HG02884 (cell line): Measurements from ENCODE around the gene SERPIND1.
"Not testable (repeated sequence)": the region's sequence is repeated elsewhere in the genome, so short reads cannot be mapped to it uniquely, and the experiment has no call there.

Experiments used
- ATAC-seq: cut with Tn5 transposase; IDR thresholded peaks from one replicate; pipeline ENCODE4 v1.9.1; 2021; ENCODE audit warnings: mild to moderate bottlenecking, moderate library complexity; ENCODE audit not compliant: unreplicated experiment

The SERPIND1 gene

GRCh38 chr22:20746431-20747189, 27.3 kb upstream of the SERPIND1 start:
- ATAC-seq: no peak

DNA sequence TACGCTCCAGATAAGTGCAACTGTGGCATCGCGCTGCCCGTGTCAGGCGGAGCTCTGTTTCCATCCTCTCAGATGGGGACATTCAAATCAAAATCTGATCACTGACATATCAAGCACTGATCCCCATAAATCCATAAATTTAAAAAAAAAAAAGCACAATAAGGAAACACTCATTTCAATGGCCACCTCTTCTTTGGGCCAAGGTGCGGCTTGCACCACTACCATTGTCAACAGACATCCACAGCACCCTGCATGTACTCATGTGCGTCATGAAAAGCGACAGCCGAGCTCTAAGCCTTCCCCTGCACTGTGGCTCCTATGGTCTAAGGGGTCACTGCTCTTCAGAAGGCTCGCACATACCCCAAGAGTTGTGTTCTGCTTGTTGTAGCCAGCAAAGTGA, 26.7 kb upstream of the SERPIND1 start:
- no peak for ATAC-seq

- ATAC-seq: no peak
These were observed 25.8 kb upstream of the SERPIND1 start for GRCh38 chr22:20748082-20748481.

DNA sequence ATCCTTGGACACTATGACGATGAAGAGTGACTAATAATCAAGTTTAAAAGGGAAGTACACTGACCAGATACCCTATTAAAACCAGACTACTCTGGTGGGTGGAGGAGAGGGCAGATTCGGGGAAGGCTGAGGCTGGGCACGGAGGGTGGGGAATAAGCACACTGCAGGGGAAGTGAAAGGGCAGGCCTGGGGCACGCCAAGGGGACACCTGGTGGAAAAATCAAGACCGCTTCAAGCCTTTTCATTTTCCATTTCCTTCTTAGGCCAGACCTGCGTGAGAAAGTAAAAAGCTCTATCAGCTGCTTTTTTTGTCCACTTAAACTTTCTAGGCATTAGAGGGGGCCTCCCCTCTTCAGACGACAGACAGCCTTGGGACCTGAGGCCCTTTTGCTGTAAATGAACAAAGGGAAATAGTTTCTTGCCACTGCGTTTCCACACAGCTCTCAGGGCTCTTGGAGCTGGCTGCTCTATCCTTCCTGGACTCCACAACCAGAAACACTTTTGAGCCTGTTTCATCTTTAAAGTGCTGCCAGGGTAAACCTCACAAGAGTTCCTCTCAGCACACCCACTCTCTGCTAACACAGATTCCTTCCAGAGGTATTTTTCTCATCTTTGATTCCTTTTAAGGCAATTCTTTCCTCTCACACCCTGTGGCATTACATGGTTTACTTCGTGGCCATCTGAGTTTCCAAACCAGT, 25.0 kb upstream of the SERPIND1 start:
- peak; percentile 47 for ATAC-seq

DNA sequence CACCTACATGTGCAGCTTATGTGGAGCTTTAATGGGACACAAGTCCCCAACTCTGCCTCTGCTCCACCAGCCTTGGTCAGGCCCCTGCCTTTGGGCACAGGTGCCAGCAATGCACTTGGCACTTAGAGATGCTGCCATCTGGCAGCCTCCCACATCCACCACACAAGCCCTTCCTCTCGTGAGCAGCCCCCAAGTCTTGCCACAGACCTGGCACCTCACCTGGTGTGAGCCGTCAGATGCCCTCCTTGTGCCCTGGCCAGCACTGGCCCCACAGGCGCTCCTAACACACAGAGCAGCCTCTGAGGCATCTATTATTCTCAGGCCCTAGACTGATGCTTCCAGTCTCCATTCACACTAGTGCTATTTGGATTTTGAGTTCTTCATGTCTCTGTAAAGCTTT, 24.5 kb upstream of the SERPIND1 start:
- no peak for ATAC-seq

DNA sequence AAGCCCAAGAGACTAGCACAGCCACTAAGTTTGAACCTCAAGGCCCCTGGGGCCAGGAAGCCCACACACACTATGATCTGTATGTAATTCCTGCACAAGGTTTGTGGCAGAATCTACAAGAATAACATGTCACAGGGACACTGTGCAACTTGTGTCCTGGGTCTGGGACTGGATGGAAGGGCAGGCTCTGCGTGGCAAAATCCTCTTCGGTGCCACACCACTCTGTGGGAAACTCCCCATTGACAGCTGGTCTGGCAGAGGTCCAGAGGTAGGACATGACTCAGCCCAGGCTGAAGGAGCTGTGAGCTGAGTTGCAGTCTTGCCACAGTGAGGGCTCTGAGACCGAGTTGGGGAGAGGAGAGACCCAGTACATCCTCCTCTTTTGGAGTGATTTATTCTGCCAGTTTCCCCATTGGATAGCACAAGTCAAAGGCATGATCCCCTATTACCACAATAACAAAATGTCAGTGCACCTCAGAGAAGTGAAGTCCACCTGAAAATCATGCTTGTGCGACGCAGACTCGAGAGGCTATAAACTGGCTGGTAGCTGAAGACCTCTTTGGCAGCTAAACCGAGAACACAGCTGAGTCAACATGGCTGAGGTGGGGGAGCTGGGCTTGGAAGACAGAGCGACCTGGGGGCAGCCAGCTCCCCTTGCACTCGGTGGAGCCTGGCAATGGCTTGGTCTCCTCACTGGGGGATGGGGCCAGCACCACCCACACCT, 23.3 kb upstream of the SERPIND1 start:
- ATAC-seq: no peak

GRCh38 chr22:20751185-20751851, 22.6 kb upstream of the SERPIND1 start:
- no peak for ATAC-seq

- ATAC-seq: no peak
These were observed 21.7 kb upstream of the SERPIND1 start for GRCh38 chr22:20752104-20752741.

GRCh38 chr22:20752873-20753272, 21.0 kb upstream of the SERPIND1 start:
- no peak for ATAC-seq

GRCh38 chr22:20756846-20757245, 17.1 kb upstream of the SERPIND1 start:
- ATAC-seq: no peak

- ATAC-seq: no peak
These were observed 15.2 kb upstream of the SERPIND1 start for GRCh38 chr22:20758688-20759087.

DNA sequence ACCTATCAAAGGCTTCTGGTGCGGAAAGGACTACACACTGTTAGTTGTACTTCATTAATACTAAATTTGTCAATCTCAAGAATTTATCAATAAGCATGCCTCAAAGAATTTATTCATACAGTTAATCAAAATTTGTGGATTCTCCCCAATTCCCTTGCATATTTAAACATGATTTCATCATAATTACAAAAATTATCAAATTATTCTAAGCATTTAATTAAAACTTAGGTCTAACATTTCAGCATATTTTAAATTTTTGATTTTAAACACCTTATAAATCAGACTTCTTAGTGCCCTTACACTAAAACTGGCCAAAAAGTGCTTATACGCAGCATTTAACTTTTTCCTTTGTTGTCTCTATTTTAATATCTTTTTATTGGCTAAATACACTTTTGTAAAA, 13.8 kb upstream of the SERPIND1 start:
- ATAC-seq: no peak

DNA sequence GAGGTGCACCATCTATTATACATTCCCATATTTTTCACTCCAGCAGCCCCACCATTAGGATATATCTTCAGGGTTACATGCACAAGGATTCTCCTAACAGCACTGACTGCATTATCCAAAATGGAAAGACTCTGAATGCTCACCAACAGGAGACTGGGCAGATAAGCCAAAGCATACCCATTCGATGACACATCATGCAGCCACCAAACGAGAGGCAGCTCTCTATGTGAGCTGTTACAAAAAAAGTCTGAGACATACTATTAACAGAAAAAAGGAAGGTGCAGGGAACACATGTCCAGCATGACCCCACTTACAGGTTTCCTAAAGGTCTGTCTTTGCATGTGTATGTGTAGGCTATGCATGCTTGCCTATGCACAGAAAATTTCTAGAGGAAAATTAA, 12.4 kb upstream of the SERPIND1 start:
- ATAC-seq: no peak

DNA sequence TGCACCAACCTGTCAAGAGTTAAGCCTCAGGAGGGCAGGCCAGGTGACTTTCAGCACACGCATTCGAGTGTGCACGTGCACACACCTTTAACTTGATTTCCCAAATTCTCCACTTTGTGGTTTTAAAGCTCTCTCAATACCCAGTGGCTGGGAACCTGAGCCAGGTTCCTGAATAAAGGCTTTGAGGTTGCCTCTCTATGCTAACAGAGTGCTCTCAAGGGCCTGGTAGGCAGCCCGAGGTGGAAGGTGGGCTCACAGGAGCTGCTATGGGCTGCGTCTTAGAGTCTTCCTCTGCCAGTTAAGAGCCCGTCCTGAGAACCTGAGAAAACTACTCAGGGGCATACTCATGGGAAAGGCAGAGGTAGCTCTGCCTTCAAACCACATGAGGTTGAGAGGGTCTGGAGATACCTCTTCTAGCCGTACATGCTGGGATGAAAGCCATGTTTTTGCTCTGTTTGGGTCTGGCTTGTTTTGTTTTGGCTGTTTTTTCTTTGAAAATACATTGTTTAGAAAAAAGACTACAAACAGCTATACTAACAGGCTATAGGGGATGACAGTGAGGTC, 11.6 kb upstream of the SERPIND1 start:
- no peak for ATAC-seq

- no peak for ATAC-seq
These were observed 10.1 kb upstream of the SERPIND1 start for GRCh38 chr22:20763630-20764470.

DNA sequence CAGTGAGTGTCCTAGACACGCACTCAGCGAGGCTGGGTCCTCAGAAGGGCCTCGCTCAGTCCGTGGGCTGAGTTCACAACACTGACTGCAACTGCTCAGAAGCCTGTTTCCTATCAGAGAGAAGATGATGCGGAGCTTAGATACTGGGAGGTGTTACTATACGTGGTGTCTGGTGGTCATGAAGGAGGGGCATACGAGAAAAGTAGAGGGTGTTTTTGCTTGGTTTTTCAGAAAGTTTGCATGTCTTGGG, 9.5 kb upstream of the SERPIND1 start:
- no peak for ATAC-seq

GRCh38 chr22:20764729-20765128, 9.2 kb upstream of the SERPIND1 start:
- no peak for ATAC-seq

- no peak for ATAC-seq
These were observed 8.0 kb upstream of the SERPIND1 start for GRCh38 chr22:20765938-20766337.

- no peak for ATAC-seq
These were observed 7.4 kb upstream of the SERPIND1 start for GRCh38 chr22:20766530-20766929.

DNA sequence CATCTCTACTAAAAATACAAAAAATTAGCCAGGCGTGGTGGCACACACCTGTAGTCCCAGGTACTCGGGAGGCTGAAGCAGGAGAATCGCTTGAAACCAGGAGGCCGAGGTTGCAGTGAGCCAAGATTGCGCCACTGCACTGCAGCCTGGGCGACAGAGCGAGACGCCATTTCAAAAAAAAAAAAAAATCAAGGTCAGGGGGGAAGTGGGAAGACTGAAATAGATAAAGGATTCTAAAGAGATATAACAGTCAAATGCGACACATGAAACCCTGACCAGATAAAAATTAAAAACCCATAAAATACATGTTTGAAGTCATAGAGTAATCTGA, 4.5 kb upstream of the SERPIND1 start:
- not testable (repeated sequence) for ATAC-seq
